RPMI7951 (cell line): Measurements from ENCODE around the gene NIP7. TPM values are rescaled to one million over a fixed set of nuclear protein-coding genes. Genes with fewer than 3 reads are reported as not detected.

Source experiments
- DNase-seq: peaks from one replicate; pipeline ENCODE4 v3.0.0-alpha.2; 2012; ENCODE audit warnings: low read depth
- total RNA-seq: library from RNA; depleted of rRNA; stranded (reverse); fragments of >200 nt; shearing (Covaris generic); gene quantifications from 2 replicates; pipeline ENCODE4 v1.2.3, GENCODE V29; 2014

Gene NIP7
- total RNA-seq, 1 experiment from 2014 or later, result 39.3 TPM

DNA sequence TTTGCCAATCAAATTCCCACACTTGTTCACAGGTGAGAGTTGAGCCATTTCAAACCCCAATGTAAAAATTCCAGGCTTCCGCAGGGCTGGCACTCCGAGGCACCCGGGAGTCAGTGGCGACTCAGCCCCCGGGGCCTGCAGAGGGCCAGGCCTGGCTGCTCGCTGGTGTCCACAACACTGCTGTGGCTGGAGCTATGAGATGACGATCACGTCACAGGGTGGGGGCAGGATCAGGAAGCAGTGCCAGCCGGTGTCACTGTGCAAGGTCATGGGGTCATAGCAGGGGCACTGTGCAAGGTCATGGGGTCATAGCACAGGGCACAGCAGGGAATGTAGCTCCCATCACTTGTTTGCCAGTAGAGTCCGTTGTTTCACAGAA is 20.7 kb upstream of the NIP7 start:
- no peak for DNase-seq

- DNase-seq, result no peak
Observed at GRCh38 chr16:69319381-69319780, 20.2 kb upstream of the NIP7 start.

DNA sequence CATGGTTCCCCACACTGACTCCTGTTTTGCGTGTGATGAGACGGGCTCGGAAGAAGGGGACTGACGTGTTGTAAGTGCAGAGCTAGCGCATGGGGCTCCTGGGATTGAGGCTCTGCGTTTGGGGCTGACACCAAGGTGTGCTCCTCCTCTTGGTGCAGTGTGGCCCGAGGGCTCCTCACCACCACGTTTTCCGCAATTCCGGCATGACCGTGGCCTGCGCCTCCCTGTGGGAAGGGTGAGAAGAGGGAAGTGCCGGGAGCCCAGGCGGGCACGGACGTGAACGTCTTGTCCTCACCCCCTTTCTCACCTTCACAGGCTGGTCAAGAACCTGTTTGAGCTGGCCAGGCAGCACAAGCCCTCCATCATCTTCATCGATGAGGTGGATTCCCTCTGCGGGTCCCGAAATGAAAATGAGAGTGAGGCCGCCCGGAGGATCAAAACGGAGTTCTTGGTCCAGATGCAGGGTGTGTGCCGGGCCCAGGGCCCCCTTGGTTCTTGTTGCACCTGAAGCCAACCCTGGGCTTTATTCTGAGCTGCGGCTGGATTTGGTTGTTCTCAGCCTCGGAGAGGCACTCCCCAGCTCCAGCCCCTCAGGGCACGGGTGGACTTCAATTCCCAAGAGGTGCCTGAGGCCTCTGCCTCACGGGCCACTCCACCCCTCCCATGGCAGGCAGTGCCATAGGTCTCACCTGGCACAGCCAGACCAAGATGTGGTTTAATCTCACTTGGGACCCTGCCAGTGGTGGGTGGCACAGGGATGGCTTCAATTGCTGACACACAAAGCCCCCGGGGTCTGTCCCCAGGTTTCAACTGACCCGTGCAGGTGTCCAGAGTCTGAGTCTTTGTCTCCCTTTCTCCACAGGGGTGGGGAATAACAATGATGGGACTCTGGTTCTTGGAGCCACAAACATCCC is 19.5 kb upstream of the NIP7 start:
- DNase-seq, result no peak

DNA sequence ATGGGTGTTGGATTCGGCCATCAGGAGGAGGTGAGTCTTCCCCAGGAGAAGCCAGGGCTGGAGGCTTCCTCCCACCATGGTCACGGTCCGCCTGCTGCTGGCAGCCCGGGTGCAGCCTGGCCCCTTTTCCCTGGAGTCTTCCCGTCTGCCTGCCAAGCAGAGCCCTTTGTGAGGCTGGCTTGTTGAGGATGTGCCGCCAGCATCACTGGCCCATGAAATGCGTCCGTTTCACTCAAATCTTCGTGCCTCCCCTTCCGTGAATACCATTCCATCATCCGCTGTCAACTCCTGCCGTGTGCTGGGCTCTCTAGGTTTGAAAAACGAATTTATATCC is 18.9 kb upstream of the NIP7 start:
- no peak for DNase-seq

DNA sequence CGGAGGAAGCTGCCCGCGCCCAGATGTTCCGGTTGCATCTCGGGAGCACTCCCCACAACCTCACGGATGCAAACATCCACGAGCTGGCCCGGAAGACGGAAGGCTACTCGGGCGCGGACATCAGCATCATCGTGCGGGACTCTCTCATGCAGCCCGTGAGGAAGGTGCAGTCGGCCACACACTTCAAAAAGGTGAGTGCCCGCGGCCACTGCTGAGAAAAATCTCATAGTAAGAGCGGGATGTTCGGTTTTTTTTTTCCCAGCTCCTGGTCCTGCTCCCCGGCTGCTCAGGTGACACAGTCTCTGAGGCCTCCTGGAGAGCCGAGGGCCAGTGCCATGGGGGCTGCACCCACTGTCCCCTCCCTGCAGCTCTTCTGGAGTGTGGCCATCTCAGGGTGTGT is 18.5 kb upstream of the NIP7 start:
- DNase-seq, result no peak

GRCh38 chr16:69322343-69322742 is 17.2 kb upstream of the NIP7 start:
- no peak for DNase-seq

GRCh38 chr16:69323415-69323814 is 16.2 kb upstream of the NIP7 start:
- DNase-seq, result no peak

- DNase-seq, result peak; percentile 40
Observed at GRCh38 chr16:69324013-69324531, 15.5 kb upstream of the NIP7 start.

DNA sequence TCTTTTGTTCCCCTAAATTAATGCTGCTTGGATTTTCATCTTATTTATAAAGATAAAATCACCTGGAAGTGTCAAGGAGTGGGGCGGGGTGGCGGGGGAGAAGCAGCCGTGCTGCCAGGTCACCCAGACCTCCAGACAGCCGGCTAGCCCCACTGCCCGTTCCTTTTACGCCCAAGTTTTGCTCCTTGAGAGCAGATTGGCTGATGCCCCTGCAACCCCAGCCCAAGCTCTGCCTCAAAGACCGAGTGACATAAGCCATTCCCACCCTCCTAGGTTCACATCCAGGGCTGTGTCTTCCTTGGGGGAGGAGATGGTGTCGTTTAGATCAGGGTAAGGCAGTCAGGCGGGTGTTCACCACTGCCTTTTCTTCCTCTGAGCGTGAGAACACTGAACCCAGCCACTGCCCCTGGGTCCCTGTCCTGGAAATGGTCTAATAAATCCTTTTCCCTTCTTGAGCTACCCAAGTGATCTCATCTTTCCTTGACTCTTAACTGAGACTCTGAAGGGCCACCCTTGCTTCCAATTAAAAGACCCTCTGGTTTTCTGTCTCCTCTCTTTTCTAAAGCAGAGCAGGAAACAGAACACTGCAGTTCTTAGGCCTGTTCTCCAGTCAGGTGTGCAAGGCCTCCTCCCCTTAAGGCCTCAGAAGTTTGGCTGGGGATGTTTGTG is 14.9 kb upstream of the NIP7 start:
- DNase-seq, result no peak

DNA sequence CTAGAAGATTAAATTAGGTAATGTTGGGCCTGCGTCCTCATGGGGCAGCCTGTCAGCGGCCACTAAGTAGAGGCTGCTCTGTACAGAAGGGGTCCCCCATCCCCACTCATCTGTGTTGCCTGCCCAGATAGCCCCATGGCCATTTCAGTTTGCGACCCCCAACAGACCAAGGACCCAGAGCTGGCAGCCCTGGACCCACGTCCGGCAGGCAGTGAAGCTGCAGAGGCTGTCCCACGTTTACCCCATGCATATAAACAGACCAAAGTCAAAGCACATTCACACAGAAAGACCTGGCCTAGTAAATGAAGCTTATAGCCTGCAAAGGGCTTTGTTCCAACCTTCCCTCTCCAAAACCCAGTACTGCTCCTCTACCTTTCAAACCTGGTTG is 13.8 kb upstream of the NIP7 start:
- no peak for DNase-seq

- DNase-seq, result no peak
Observed at GRCh38 chr16:69326172-69326873, 13.2 kb upstream of the NIP7 start.

DNA sequence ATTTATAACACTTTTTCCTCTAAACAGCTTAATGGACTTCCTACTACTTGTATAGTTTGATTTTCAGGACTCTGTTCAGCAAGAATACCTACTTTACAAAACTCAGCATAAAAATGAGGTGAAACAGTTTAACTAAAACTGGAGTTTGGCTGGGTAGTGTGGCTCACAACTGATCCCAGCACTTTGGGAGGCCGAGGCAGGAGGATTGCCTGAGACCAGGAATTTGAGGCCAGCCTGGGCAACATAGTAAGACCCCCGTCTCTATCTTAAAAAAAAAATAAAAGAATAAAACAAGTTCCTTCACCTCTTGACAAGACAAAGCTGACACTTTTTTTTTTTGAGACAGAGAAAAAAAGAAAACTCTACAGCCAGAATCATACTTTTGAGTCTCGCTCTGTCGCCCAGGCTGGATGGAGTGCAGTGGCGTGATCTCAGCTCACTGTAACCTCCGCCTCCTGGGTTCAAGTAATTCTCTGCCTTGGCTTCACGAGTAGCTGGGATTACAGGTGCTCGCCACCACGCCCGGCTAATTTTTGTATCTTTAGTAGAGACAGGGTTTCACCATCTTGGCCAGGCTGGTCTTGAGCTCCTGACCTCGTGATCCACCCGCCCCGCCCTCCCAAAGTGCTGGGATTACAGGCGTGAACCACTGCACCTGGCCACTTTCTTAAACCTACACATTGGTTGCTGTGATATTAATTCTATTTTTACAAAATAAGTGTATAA is 11.8 kb upstream of the NIP7 start:
- no peak for DNase-seq

GRCh38 chr16:69328854-69329316 is 10.7 kb upstream of the NIP7 start:
- peak; percentile 75 for DNase-seq

DNA sequence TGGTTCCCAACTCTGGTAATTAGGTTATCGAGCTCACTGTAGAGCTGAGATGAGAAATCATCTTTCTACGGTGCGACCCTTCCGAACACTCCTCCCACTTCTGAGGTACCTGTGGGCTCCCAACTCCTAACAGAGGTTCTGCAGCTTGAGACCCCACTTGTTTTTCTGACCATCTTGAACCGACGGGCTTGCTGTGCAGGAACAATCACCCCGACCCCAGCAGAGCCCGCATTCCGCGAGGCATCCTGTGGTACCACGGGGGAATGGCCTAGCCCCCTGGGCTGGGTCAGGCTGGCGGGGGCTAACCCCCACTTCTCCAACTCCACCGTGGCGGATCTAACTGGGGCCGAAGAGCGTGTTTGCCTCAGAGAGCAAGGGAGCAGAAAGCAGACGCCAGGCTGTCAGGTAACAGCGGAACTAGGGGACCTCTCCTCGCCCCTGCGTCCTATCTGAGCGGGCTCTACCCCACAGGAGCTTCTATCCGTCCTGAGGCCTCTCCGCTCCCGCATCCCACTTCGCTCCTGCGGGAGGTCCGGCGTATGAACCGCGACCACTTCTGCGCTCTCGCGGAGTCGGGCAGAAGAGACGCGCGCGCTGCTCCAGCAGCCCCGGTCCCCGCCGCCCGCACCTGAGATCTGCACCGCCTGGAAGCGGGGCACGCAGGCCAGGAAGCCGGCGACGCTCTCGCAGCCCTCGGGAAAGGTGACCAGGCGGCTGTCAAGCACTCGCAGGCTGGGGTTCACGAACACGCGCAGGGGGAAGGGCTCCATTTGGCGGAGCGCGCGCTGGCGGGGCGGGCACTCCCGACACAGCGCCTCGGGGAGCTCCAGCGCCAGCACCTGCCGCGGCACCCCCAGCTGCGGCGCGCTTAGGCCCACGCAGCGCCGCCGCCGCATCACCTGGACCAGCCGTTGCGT is 9.9 kb upstream of the NIP7 start:
- DNase-seq, result peak; percentile 27

DNA sequence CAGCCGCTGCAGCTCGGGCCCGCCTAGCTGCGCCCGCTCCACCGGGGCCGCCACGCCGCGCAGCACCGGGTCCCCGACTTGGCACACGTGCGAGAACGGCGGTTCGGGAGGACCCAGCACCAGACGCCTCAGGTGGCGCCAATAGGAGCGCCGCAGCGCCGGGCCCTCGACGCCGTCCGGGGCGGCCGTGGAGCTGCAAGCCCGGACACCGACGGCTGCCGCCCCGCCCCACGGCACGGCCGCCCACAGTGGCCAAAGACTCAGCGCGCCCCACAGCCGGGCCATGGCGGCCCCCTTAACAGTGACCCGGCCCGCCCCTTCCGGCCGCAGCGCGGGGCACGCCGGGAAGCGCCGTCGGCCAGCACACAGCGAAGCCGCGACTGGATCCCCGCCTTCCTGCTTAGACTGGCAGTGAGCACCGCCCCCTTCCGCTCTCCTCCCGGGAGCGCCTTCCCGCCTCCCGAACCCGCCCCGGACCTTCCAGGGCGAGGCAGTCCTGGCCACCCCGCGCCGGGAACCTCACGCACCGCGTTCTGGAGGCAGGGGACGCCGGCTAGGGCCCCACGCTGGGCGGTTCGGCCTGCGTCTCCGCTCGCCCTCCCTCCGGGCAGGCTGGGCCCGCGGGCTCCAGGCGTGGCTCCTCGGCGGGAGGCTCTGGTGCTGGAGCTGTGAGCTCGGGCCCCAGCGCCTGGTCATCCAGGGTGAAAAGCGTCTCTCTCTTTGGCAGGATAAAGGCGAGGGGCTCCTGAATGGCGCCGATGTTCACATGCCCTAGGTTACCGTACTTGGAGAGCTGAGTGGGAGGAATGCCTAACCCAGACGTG is 9.1 kb upstream of the NIP7 start, which contains the start of gene PDF:
TSS of gene PDF (minus strand) at position 303 of the 824 bp plus-strand sequence. CDS start at position 285, 18 bp downstream.
- peak; percentile 94 for DNase-seq

DNA sequence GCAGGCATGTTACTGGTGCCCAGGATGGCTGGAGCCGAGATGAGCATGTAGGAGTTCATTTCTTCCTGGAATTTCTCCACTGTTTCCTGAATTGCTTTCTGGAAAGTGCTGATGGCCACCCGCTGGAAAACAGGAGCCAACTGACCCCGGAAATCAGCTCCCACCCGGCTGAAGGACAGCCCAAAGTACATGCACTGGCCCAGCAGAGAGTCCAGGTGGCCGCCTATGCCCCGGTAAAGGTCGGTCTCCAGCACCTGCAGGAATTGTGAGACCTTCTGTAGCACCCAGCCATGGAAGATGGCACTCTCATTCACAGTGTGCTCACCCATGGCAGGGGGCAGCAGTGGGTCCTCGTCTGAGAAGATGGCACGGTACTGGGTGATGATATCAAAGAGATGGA is 4.9 kb upstream of the NIP7 start:
- DNase-seq, result no peak

DNA sequence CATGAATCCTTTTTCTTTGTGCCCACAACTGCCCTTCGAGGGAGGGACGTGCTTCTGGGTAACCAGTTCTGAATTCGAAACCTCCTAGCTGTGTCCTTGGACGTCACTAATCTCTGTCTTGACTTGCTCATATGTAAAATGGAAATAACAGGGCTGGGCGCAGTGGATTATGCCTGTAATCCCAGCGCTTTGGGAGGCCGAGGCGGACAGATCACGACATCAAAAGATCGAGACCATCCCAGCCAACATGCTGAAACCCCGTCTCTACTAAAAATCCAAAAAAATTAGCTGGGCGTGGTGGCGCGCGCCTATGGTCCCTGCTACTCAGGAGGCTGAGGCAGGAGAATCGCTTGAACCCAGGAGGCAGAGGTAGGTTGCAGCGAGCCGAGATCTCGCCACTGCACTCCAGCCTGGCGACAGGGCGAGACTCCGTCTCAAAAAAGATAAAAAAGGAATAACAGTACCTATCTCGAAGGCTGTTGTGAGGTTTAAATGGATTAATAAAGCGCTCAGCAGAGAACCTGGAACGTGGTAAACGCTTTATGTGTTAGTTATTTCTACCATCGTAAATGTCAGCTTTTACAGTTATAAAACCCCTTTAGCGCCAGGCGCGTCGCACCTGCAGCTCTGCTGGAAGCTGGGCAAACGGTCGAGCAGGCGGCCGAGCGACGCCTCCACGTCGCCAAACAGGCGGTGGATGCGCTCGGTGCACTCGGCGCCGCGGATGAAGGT is 849 bp upstream of the NIP7 start:
- no peak for DNase-seq

DNA sequence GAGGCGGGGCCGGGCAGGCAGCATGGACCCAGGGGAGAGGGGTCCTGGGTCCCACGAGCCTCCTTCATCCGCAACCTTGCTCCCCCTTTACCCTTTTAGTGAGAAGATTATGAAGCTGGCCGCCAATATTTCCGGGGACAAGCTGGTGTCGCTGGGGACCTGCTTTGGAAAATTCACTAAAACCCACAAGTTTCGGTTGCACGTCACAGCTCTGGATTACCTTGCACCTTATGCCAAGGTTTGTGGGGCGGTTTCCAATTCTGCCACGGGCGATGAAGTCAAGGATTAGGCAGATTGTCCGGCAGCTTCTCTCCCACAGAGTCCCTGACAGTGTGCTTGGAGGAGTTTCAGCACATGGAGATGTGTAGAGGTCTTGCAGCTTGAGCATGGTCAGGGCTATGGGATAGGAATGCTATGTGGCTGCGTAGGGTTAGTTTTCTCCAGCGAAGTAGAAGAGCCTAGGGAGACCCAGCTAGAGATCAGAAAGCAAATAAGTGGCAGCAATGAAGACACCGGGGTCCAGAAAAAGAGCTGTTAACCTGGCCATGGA is 598 bp downstream of the NIP7 start:
- no peak for DNase-seq

GRCh38 chr16:69344171-69344570 is 4.6 kb downstream of the NIP7 start:
- no peak for DNase-seq
